Kasumi-1 (cell line): ENCODE data around the gene RRN3.
A peak's percentile ranks its signal among the peaks of the same experiment; 100 is the strongest.
"Not testable (repeated sequence)": the region's sequence is repeated elsewhere in the genome, so short reads cannot be mapped to it uniquely, and the experiment has no call there.

Experiments used
- DNase-seq, 2 experiments: peaks; one replicate each; lab custom pipeline; 2025; lab: John Stamatoyannopoulos, UW

Gene RRN3

DNA sequence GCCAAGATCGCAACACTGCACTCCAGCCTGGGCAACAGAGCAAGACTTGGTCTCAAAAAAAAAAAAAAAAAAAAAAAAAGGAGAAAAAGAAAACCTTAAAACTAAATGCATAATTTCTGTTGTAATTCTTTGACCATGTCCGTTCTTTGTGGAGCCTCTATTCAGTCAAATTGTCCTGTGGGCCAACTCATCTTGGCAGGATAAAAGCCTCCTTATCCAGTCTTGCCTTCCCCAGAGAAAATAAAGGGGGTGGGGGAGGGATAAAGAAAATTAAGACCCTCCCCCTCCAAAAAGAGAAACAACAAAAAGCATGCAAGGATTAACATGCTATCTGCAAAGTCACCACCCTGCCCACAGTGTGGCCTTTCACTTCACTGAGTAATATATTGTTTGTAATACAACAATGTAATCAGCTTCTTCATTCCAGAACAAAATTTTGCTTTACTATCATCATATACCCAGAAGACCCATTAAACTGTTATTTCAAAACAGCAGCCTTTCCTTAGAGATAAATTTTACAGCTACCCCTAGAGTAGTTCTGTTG is 5.4 kb upstream of the RRN3 start:
- not testable (repeated sequence) for DNase-seq

DNA sequence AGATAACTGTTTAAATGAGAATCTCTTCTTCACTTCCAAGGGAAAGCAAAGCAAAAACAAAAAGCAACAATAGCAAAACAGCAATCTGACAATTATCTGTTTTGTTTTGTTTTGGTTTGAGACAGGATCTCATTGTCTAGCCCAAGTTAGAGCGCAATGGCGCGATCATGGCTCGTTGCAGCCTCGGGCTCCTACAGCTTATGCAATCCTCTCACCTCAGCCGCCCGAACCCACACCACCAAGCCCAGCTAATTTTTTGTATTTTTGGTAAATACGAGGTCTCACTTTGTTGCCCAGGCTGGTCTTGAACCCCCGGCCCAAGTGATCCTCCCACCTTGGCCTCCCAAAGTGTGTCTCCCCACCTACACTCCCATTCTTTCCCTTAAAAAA is 2.5 kb upstream of the RRN3 start:
- DNase-seq, result not testable (repeated sequence)

DNA sequence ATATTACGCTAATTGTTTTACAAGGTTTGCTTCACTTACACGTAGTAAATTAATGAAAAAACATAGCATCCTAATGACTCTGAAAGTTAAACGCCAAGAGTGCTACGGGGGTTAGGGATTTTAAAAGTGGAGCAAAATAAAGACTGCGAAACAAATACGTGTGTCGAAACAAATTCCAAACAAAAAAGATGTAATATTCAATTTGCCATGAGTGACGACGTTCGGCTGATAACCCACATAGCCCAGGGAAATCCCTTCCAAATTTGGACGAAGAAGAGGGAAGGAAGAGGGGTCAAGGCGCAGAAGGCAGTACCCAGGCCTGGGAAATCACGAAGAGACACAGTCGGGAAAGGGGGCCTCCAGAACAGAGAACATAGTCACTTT is 509 bp downstream of the RRN3 start:
- not testable (repeated sequence) for DNase-seq

DNA sequence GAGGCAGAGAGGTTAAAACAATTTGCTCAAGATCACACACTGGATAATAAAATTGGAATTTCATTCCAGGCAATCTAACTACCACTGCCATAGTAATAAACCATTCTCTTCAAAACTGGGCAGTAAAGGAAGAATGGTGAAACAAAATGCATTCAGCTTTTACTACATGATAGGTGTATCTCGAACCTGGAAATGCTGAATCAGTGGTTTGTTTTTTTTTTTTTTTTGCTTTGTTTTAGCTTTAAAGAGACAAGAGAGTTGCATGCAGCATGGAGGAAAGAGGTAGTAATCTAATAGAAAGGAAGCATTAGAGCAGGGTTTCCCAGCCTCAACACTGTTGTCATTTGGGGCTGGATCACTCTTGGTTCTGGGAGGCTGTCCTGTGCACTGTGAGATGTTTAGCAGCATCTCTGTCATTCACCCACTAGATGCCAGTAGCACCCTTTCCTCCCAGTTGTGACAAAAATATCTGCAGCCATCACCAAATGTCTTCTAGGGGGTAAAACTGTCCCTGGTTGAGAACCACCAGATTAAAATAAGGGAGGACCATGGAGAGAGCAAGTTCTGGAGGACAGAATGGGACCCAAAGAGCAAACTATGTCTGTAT is 3.3 kb downstream of the RRN3 start:
- DNase-seq, result not testable (repeated sequence)

DNA sequence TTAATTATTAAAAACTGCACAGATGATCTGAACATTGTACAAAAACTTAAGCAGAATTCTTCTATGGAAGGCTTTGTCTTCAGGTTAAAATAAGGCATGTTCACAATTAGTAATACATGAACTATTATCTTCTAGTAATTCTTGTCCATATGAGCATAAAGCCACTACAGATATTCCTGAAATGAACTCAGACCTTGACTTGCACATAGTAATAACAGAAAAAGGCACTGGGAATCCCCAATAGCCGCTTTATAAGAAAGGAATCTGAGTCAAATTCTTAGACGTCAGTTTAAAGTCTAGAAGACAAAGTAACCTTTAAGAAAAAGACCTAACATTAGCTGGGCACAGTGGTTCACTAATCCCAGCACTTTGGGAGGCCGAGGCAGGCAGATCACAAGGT is 11.3 kb downstream of the RRN3 start:
- not testable (repeated sequence) for DNase-seq

DNA sequence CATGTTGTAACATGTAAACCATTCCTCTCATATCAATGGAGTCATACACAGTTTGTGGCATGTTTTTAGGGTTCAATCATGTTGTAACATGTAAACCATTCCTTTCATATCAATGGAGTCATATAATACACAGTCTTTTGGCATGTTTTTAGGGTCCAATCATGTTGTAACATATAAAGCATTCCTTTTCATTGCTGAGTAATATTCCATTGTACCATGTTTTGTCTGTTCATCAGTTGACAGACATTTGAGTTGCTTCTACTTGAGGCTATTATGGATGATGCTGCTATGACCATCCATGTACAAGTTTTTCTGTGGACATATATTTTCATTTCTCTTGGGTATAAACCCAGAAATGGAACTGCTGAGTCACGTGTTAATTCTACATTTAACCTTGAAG is 13.2 kb downstream of the RRN3 start:
- not testable (repeated sequence) for DNase-seq

DNA sequence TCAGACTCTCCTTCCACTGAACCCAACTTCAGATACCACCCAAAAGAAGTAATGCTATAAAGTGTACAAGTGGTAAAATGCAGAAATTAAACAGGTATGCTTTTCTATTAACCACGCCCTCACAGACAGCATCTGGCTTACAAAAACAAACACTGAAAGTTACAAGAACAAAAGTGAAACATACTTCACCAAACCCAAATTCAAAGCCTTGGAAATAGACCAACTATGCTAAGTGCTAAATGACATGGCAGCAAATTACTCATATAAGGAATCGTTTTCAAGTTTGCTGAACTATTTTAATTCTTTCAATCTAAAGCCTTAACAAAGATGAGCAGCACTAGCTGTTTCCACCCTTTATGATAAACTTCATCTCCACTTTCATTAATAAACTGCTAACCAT is 17.9 kb downstream of the RRN3 start:
- not testable (repeated sequence) for DNase-seq

DNA sequence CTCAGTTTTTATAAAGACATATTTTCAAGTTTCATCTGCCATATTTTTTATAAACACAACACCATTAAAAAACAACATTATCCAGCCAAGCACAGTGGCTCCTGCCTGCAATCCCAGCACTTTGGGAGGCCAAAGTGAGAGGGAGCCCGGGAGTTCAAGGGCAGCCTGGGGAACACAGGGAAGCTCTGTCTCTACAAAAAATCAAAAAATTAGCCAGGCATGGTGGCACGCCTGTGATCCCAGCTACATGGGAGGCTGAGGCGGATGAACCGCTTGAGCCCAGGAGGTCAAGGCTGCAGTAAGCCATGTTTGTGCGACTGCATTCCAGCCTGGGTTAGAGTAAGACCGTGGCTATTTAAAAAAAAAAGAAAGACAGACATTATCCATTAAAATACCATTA is 21.0 kb downstream of the RRN3 start:
- DNase-seq, result no peak

DNA sequence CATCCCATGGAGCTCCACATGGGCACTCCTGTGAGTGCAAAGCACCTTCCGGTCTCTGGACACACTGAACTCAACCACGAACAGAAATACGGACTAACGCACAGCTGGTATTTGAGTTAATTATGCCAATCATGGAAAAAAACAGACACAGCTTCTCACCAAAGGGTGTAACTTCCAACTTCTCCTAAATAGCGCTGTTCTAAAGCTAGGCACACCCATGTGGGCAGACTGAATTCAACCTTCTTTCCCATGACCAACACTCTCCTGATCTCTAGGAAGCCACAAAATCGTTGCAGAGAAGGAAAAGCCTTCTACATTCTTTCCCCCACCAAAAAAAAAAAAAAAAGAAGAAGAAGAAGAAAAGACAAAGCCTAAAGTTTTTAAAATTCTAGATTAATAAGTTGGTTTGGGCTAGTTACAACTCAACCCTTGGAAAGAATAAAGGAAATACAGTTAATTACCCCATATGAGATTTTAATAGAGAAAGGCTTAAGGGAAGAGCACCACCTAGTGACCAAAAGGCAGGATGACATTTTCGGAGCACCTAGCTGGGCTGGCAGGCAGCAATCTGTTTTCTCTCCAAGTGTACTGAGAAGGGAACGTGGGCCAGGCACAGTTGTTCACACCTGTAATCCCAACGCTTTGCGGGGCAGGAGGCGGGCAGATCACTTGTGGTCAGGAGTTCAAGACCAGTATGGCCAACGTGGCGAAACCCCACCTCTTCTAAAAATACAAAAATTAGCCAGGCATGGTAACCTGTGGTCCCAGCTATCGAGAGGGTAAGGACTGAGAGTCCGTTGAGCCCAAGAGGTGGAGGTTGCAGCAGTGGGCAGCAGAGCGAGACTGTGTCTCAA is 21.9 kb downstream of the RRN3 start:
- DNase-seq, result not testable (repeated sequence)

DNA sequence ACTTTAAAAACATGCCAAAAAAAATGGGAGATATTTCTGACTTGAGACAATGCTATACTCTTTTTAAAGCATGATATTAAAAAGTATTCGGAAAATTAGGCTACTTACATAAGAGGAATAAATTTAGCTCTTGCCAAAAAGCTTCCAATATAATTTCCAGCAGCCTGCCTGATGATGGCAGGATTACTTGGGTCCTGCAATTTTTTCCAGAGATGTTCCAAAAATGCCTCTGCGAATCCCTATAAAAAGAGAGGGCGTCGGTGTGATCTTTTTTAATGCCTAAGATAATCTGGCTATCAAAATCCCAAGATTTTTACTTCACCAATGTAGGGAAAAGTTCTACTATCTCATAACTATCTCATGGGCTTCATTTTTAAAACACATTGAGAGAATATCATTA is 23.1 kb downstream of the RRN3 start:
- DNase-seq, result not testable (repeated sequence)

DNA sequence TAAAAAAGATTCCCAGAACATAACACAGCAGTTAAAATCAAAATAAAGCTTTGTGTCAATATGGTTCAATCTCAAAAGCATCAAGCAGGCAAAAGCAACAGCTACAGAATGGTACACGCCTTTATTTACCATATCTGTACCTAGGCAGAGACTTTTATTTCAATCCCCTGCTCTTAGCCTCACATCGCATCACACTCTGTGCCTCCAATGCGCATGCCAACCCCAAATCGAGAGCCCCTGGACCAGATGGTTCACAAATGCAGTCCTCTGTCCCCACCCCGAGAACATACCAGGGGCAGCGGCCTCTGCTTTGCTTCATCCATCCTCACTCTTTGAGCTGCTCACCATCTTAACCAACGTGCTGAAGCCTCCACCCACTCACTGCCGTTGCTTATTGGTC is 27.4 kb downstream of the RRN3 start:
- DNase-seq, result not testable (repeated sequence)

DNA sequence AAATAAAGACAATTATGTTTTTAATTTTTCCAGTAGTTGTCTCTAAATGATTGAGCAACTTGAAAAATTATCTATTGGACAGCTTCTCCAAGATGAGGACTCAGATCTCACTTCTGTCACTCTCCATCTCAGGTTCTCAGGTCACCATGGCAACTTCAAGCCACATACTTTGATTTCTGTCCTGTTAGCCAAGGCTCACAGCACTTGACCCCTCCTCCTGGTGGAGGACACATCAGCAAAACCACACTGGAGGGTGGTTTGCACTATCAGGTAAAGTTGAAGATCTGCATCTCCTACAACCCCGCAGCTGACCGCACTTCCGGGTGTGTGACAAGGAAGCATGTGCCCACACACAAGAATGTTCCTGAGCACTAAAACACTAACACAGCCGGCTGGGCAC is 28.1 kb downstream of the RRN3 start:
- not testable (repeated sequence) for DNase-seq

DNA sequence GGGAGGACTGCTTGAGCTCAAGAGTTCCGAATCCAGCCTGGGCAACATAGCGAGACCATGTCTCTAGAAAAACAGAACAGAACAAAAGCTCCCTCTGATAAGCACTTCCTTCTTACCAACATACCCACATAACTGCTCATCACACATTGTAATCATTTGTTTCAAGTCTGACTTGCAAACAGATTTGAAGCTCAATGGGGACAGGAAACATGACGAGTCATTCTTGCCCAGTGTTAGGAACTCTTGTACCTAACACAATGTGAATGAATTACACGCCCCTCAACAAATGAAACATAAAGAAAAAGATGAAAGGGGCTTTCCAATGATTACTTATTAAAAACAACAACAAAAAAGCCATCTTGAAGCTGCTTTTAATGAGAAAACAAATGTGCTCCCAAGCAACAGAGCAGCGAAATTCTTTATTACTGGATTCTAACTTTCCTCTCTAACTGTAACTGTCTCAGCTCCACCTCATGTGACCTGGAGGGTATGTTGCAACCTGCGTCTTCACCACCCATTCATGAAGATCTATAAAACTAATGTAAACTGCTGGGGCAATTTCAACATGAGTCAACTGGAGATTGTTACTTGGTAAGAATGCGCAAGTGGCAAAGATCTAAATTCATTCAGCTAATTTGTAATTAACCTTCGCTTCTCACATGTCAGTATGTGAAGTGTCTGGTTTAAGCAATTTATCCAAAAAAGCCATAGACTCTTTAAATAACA is 31.8 kb downstream of the RRN3 start:
- DNase-seq, result not testable (repeated sequence)

DNA sequence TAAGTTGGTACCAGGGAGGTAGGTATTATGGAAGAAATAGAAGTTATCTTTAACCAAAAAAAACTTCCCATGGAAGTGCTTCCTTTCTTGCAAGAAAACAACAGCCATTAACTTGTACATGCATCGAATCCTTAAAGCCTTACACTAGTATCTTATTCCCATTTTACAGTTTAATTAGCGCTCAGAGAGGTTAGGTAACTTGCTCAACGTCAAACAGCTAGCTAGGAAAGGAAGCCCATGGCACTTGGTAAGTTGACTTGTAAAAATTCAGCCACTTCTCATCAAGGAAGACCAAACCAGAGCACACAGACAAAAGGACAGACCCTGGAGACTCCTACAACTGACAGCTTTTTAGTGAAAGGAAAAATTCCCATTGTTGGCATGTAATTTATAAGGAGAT is 34.7 kb downstream of the RRN3 start:
- DNase-seq, result no peak

DNA sequence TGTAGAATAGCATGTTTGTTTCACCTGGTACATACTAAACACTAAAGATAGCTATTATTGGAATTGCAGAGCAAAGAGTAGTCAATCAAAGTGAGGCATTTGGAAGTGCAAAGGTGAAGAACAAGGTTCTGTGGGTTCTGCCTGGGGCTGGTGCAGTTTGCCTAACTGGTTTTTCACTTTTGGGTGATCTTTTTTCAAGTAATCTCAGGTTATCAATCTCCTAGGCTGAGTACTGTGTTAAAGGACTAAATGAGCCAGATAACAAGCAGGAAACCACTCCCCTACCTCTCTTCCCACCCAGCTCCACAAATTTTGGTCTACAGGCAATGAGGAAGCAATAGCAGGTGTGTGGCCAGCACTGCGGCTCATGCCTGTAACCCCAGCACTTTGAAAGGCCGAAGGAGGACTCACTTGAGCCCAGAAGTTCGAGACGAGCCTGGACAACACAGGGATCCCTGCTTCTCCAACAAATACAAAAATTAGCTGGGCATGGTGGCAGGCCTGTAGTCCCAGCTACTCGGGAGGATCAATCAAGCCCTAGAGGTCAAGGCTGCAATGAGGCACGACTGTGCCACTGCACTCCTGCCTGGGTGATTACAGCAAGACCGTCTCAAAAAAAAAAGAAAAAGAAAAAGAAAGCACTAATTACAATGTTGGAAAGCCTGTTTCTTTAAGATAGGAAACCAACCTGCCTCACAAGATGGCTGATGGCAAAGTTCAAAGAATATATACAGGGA is 36.2 kb downstream of the RRN3 start:
- no peak for DNase-seq

DNA sequence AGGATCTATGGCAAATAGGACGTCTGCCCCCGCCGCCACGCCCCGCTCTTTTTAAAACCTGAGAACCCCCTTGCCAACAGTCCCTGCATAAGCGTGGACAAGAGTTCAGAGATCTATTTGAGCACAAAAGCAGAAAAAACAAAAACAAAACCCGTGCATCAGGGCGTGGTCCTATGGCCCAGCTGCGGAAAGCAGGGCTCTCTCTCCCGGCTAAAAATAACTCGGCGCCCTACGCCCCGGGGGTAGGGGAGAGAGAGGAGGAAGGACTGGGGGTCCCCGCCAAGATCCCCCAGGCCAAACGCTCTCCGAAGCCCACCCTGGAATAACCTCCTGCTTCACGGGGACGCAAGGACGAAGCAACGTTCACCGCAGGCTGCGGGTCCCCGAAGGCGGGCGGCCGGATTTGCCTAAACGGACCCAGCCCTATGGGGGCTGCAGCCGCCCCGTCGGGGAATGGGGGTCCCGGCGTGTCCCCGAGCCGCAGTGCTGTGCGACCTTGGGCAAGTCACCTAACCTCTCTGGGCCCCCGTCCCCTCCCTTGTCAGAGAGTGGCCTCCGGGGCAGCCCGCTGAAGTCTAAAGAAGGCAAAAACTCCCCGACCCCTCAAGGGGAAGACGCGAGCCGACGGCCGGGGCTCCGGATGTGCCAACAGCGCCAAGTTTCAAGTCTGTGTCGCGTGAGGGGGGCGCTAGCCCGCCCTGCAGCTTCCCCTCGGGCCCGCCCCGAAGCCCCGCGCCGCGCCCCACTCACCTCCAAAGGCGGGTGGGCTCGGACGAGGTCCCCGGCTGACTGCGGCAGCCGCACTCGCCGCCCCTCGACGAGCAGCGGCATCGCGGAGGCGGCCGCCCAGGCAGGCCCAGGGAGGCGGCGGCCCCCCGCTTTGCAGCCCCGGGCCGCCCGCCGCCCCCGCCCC is 38.7 kb downstream of the RRN3 start:
- DNase-seq, result peak; percentile 19 to 41

DNA sequence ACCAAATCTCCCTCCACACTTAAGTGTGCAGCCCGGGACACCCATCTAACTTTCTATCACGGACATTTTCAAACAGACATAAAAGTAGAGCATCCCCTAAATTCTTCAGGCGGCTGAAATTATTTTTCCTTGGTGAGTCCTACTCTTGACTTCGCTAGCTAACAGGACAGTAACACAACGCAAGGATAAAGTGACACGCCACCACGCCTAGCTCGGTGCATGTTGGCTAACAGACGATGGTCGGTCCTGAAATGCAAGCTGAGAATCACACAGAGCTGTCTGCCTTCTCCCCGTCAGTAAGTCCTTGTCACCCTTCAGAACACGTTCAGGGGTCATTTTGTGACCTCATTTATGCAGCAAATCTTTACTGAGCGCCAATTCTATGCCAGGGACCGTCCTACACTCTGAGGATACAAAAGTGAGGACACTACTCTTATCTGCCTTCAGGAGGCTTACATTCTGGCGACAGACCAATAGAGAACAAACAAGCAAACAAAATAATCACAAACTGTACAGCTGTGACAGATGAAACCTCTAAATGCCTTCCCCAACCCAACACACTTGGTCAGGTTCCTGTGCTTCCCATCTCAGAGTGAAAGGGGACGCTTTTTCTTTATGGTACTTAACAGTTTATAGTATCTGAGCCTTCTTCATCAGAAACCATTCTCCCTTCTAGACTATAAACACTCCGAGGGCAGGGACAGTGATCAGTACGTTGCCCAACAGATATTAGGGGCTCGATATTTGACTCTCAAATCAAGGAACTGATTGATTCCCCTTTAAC is 39.5 kb downstream of the RRN3 start:
- DNase-seq, result no peak

DNA sequence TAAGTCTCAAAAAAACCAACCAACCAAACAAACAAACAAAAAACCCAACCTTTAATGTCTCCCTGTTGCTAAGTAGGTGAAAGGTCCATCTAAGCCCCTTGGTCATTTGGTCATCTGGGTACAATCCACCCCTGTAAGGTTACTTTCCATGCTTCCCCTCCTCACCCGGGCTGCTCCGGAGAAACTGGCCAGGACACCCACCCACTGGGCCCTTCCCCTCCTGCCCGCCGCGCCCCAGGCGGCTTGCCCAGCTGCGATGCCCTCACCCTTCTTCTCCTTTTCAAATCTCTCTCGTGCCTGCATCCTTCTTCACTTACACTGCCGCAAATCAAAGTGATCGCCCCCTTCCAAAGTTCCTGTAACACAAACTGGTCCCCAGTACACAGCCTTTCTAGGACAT is 40.2 kb downstream of the RRN3 start:
- DNase-seq, result no peak

DNA sequence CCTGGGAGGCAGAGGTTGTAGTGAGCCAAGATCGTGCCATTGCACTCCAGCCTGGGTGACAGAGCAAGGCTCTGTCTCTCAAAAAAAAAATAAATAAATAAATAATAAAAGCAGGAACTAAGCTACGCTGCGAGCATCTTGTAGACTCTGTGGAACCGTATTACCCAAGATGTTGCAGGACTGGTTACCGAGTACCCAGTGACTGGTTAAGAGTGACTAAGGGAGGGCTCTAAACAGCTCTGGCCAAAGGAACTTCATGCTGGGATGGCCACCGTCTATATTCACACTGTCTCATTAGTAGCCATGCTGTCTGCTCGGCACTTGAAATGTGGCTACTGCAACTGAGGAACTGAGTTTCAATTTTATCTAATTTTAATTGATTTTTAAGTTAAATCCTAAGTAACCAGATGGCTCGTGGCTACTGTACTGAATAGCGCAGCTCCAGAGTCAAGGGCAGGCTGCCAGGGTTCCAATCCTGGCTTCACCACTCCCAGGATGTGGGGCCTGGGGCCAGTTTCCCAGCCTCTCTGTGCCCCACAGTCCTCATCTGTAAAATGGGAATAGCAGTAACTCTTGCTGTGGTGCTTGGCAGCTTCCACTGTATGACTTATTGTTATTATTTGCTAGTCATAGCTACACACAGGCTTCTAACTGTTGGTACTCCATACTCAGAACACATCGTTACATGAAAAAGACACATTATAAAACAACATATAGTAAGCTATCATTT is 41.2 kb downstream of the RRN3 start:
- no peak for DNase-seq
